SIG-M5 treated with dmso at 0.1 percent for 504 hours (cell line): ENCODE results near the gene C6orf136.

Source experiments
- DNase-seq: peaks from one replicate; lab custom pipeline; 2025; ENCODE audit not compliant: unreplicated experiment; lab: John Stamatoyannopoulos, UW

C6orf136 gene

DNA sequence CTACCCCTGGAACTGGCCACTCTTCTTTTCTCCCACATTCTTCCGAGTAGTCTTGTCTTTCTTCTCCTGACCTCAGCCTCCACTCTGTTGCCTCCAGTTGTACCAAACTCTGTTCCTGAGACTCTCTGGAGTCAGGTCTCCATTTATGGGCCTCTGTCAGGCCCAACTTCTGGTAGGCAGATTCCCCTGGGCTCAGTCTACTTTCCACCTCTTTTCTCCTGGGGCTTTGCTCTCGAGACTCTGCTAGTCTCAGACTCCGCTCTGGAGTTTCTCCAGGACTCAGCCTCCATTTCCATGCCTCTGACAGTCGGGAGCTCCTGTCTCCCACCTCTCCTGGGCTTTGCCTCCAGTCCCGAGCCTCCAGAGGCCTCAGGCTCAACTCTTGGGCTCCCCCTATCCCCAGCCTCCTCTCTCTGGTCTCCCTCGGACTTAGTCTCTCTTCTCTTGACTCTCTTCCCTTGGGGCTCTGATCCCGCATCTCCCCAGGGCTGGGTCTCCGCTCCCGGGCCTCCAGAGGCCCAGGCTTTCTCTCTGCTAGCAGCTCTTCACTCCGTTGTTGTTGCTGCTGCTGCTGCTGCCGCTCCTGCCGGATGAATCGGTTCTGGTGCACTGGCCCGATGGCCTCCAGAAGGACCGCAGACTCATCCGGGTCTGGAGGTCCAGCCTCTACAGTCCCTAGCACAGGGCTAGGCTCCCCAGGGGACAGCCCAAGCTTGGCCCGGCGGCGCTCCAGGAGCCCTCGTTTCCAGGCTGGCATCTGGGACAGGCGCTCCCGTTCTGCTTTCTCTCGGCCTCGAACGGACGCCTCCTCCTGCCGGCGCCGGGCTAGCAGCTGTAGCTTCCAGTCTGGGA, 38.5 kb downstream of the C6orf136 start:
- DNase-seq, result no peak

DNA sequence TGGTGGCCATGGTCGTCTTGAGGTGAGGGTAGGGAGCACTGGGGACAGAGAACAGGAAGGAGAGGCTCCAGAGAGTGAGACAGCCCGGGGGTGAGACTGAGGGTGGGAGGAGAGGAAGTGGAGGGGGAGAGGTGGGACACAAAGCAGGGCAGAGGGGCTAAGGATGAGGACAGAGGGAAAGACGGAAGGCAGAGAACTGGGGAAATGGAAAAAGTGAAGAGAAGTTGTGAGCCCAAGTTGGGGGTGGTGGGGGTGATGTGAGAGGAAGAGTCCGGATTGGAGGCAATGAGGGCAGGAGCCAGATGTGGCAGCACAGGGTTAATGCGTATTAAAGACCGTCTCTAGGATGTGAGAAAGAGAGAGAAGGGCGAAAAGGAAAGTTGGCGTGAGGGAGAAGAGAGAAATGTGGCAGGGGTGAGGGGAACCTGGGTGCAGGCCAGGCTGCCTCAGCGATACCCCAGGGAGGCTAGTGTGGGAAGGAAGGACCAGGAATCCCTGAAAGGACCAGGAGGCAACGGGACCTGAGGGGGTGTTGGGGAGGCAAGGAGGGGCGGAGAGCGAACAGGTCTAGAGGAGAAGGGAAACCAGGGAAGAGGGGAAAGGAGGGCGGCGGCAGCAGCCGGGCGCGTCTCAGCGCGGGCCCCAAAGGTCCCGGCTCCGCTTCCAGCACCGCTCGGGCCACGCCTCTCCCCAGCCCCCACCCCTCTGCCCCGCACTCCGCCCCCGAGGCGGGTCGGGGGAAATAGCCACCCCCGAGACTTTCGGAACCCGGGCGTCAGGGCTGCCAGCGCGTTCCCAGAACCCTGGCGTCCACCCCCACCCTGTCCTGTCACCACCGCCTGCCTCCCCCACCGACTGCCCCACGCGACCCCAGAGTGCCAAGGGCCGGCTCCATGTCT, 39.3 kb downstream of the C6orf136 start, which contains the start of gene PPP1R18:
Gene PPP1R18, minus strand, starts transcription at position 637 of the 899 bp plus-strand sequence. Its CDS starts 627 bp downstream, at position 10.
- DNase-seq, result peak; percentile 64

GRCh38 chr6:30686908-30687658, 40.1 kb downstream of the C6orf136 start:
- DNase-seq, result peak; percentile 81

GRCh38 chr6:30687659-30688431, 40.9 kb downstream of the C6orf136 start:
- no peak for DNase-seq

DNA sequence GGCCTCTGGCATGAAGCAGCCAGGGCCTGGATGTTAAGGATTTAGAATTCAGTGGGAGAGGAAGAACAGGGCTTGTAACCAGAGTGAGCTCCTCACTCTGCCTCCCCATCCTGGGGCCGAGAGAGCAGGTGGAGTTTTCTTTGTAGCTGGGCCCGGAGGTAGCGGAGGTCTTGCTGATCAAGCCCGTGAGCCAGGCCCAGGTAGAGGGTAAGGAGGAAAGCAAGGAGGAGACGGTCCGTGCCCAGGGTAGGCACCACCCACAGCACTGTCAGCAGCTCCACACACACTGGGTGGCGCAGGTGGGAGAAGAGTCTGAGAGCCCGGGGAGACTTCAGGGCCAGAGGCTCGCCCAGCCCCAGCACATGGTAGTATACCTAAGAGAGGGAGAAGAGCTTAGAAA, 41.6 kb downstream of the C6orf136 start:
- no peak for DNase-seq

DNA sequence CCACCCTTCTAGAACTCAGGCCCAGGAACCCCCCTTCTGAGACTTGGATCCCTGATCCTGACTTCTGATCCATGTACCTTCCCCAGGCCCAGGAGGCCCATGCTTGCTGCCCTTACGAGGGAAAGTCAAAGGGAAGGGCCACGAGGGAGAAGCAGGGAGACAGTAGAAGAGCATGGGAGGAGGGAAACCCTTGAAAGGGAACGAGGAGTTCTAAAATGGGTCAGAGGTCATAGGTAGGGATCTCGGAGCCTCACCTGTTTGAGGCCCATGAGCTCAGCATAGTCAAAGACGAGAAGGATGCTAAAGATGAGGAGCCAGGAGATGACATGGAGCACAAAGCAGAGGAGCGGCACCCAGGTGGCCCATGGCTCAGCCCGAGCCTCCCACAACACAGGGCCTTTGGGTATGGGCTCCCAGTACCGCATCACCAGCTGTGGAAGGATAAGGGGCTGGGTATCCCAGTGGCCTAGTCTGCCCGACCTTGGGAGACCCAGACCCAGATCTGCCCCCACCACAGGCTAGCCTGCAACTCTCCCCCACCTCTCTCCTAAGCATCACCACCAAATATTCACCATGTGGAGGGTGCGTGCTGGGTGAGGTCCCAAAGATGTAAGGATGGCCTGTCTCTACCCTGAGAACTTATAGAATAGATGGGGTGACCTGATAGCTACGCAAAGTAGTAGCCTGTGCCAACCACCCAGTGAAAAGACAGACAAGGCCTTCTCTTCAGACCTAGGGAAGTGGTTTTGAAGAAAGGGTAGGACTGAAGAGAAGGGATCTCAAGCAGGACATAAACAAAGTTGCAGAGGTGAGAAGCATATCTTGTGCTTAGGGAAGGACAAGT, 42.3 kb downstream of the C6orf136 start:
- DNase-seq, result no peak

DNA sequence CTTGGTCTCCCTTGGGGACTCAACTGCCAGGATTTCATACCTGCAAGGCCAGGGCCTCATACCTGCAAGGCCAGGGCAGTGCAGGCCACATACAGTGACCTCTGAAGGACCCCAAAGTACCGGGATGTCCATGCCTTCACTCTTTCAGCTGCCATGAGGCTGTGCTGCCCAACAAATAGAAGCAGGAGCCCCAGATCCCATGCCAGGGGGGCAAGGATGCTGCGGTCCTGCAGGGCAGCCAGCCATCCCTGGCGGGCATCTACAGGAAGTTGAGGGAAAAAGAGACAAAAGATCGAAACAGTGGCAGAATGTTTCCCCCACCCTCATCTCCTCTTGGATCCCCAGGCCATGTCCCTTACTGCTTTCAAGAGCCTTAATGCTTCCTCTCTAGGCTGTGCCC, 43.1 kb downstream of the C6orf136 start:
- DNase-seq, result no peak

GRCh38 chr6:30690403-30691207, 43.7 kb downstream of the C6orf136 start, which contains the start of gene NRM:
Gene NRM (minus strand): TSS chr6:30690984. CDS start chr6:30690974, 10 bp downstream.
- DNase-seq, result peak; percentile 74

DNA sequence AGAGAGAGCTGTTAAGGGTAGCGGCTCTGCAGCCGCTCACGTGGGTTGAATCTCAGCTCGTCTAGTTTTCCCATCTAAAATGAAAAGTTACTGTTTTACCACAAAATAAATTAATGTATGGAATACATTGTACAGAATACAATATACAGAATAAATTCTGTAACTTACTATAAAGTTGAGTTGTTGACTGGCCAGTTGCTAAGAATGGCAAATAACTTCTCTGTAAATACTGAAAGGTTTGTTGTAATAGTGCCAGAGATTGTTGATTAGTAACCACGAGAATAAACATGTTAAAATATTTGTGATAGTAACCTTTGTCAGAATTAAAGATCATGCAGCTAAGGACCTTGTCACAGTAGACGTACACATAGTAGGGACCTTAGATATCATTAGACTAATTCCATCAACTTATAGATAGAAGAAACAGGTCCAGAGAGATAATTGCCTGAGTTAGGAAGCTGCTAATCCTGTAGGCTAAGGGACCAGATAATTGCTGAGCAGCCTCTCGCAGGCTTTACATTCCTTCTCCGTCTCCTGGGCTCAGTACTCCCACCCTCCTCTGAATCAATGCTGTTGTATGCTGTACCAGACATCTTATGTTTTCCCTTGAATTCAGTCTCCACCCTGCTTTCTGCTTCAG, 44.4 kb downstream of the C6orf136 start:
- DNase-seq, result no peak

- no peak for DNase-seq
Measured at GRCh38 chr6:30696432-30696831, 49.5 kb downstream of the C6orf136 start.

DNA sequence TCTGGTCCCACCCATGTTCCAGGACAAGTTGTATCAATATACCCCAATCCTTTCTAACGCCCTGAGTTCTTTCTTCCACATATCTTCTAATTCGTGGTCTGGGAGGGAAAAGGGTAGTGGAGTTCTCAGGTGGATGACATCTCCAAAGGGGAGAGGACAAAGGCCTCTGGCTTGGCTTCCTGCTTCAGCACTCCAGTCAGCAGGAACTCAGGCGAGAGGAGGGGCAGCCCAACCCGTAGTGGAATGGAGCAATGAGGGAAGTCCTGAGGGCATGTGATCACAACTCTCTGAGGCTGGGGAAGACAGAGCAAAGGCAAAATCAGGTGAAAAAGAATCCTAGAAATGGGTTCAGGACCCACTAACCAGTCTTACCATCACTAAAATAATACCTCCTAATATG, 53.4 kb downstream of the C6orf136 start:
- no peak for DNase-seq
